PC-3 (cell line): ENCODE results near the gene SYNJ2. TPM values are rescaled to one million over a fixed set of nuclear protein-coding genes. Genes with fewer than 3 reads are reported as not detected.

Experiments used
- ATAC-seq: fragments of 200-7000 bp; cut with Tn5 transposase; 2 replicates; pipeline ENCODE4 v1.9.1; 2020; ENCODE audit warnings: mild to moderate bottlenecking, moderate library complexity
- Bru-seq: library from RNA; stranded (reverse); fragments of 400-500 nt; gene quantifications from one replicate; lab custom pipeline; 2021; lab: Mats Ljungman, UMichigan
- BruChase-seq, 2 experiments: library from RNA; stranded (reverse); fragments of 400-500 nt; gene quantifications; one replicate each; lab custom pipeline; 2021; lab: Mats Ljungman, UMichigan
- BruUV-seq: library from RNA; stranded (reverse); fragments of 400-500 nt; replicated peaks from 2 replicates; lab custom pipeline; 2021; lab: Mats Ljungman, UMichigan
- CTCF ChIA-PET: fragments of 300-600 bp; sonication (Branson Sonifier 250); formaldehyde crosslinking; loops from one replicate; lab custom pipeline; 2022; ENCODE audit warnings: antibody characterized with exemption; lab: Charles Lee
- POLR2A ChIA-PET: fragments of 300-600 bp; sonication (Branson Sonifier 250); formaldehyde crosslinking; loops from one replicate; lab custom pipeline; 2022; ENCODE audit warnings: antibody characterized with exemption; ENCODE audit not compliant: unreplicated experiment; lab: Charles Lee
- DNase-seq: peaks from one replicate; pipeline ENCODE4 v3.0.0-alpha.2; 2015
- H2AFZ ChIP-seq: fragments of 300-600 bp; sonication (generic); 2 replicates; pipeline ENCODE4 v1.6.0; 2016; ENCODE audit warnings: antibody characterized with exemption, low read length
- H3F3A ChIP-seq: fragments of 300-600 bp; sonication (generic); one replicate; pipeline ENCODE4 v1.6.0; 2017; ENCODE audit warnings: antibody characterized with exemption, low read length, control low read depth, mild to moderate bottlenecking; ENCODE audit not compliant: unreplicated experiment
- H3K27ac ChIP-seq: fragments of 300-600 bp; sonication (generic); 2 replicates; pipeline ENCODE4 v1.5.1; 2016; ENCODE audit warnings: mild to moderate bottlenecking, low read length
- H3K27me3 ChIP-seq: fragments of 300-600 bp; sonication (generic); 2 replicates; pipeline ENCODE4 v1.6.1; 2016; ENCODE audit warnings: low read length, mixed read lengths
- H3K36me3 ChIP-seq: fragments of 300-600 bp; sonication (generic); 2 replicates; pipeline ENCODE4 v1.6.1; 2016; ENCODE audit warnings: low read depth, mixed run types, low read length, mixed read lengths
- H3K4me1 ChIP-seq: fragments of 300-600 bp; sonication (generic); 2 replicates; pipeline ENCODE4 v1.5.1; 2016; ENCODE audit warnings: low read length; ENCODE audit not compliant: insufficient read depth
- H3K4me2 ChIP-seq: fragments of 300-600 bp; sonication (generic); 2 replicates; pipeline ENCODE4 v1.6.0; 2016; ENCODE audit warnings: low read length
- H3K4me3 ChIP-seq: fragments of 300-600 bp; sonication (generic); 2 replicates; pipeline ENCODE4 v1.5.1; 2016; ENCODE audit warnings: mild to moderate bottlenecking, low read length, mixed read lengths
- H3K79me2 ChIP-seq: fragments of 300-600 bp; sonication (generic); 2 replicates; pipeline ENCODE4 v1.6.1; 2017; ENCODE audit warnings: low read length, mixed read lengths
- H3K9ac ChIP-seq: fragments of 300-600 bp; sonication (generic); 2 replicates; pipeline ENCODE4 v1.6.0; 2016; ENCODE audit warnings: mild to moderate bottlenecking, low read length
- H3K9me2 ChIP-seq: fragments of 300-600 bp; sonication (generic); replicated peaks from 2 replicates; pipeline ENCODE4 v1.6.1; 2016; ENCODE audit warnings: mixed run types, low read length, mixed read lengths
- H3K9me3 ChIP-seq: fragments of 300-600 bp; sonication (generic); 2 replicates; pipeline ENCODE4 v1.6.1; 2016; ENCODE audit warnings: low read length, mixed read lengths
- H4K20me1 ChIP-seq: fragments of 300-600 bp; sonication (generic); 2 replicates; pipeline ENCODE4 v1.6.1; 2016; ENCODE audit warnings: low read length, mixed read lengths
- EZH2 ChIP-seq: fragments of 300-600 bp; sonication (generic); IDR thresholded peaks from one replicate; pipeline ENCODE4 v1.6.1; 2017; ENCODE audit warnings: antibody characterized with exemption, mild to moderate bottlenecking, low read length; ENCODE audit not compliant: unreplicated experiment
- EZH2phosphoT487 ChIP-seq: fragments of 300-600 bp; sonication (generic); IDR thresholded peaks from 2 replicates; pipeline ENCODE4 v1.6.1; 2018; ENCODE audit warnings: mild to moderate bottlenecking, antibody characterized with exemption, low read length, borderline replicate concordance
- intact Hi-C: fragments of 100-400 bp; cut with micrococcal nuclease; formaldehyde crosslinking; loops from 2 replicates; pipeline ENCODE4 v1.9.0; 2023
- long read RNA-seq: library from polyadenylated mRNA; unstranded; transcript quantifications from one replicate; pipeline ENCODE4 v2.0.0, GENCODE V29; 2021; ENCODE audit not compliant: unreplicated experiment
- total RNA-seq: library from RNA; depleted of rRNA; stranded (reverse); fragments of >200 nt; gene quantifications from 2 replicates; pipeline ENCODE4 v1.2.3, GENCODE V29; 2014; rRNA removed
- TF ChIP-seq, protein P1 (sequence below): fragments of 300-600 bp; sonication (generic); conservative IDR thresholded peaks from 2 replicates; pipeline ENCODE4 v1.5.1; 2017; ENCODE audit warnings: antibody characterized with exemption, low read depth, mild to moderate bottlenecking, low read length

Gene SYNJ2, protein sequence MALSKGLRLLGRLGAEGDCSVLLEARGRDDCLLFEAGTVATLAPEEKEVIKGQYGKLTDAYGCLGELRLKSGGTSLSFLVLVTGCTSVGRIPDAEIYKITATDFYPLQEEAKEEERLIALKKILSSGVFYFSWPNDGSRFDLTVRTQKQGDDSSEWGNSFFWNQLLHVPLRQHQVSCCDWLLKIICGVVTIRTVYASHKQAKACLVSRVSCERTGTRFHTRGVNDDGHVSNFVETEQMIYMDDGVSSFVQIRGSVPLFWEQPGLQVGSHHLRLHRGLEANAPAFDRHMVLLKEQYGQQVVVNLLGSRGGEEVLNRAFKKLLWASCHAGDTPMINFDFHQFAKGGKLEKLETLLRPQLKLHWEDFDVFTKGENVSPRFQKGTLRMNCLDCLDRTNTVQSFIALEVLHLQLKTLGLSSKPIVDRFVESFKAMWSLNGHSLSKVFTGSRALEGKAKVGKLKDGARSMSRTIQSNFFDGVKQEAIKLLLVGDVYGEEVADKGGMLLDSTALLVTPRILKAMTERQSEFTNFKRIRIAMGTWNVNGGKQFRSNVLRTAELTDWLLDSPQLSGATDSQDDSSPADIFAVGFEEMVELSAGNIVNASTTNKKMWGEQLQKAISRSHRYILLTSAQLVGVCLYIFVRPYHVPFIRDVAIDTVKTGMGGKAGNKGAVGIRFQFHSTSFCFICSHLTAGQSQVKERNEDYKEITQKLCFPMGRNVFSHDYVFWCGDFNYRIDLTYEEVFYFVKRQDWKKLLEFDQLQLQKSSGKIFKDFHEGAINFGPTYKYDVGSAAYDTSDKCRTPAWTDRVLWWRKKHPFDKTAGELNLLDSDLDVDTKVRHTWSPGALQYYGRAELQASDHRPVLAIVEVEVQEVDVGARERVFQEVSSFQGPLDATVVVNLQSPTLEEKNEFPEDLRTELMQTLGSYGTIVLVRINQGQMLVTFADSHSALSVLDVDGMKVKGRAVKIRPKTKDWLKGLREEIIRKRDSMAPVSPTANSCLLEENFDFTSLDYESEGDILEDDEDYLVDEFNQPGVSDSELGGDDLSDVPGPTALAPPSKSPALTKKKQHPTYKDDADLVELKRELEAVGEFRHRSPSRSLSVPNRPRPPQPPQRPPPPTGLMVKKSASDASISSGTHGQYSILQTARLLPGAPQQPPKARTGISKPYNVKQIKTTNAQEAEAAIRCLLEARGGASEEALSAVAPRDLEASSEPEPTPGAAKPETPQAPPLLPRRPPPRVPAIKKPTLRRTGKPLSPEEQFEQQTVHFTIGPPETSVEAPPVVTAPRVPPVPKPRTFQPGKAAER (N-terminal part only)
- 21.5 and 24.9 TPM in 2 replicates for total RNA-seq
- Bru-seq, nascent RNA: percentile 85 among the genes with signal in this experiment
- percentile 85 among the genes with signal in this experiment for BruChase-seq, experiment 1, labeled RNA remaining after a 6-hour chase
- percentile 86 among the genes with signal in this experiment for BruChase-seq, experiment 2, labeled RNA remaining after a 2-hour chase
- long read RNA-seq, full-length matches to known transcripts: 8 of 146 reads
- long read RNA-seq, partial matches to known transcripts: 119 of 146 reads
- long read RNA-seq, other reads (novel, unspliced or antisense): 19 of 146 reads

DNA sequence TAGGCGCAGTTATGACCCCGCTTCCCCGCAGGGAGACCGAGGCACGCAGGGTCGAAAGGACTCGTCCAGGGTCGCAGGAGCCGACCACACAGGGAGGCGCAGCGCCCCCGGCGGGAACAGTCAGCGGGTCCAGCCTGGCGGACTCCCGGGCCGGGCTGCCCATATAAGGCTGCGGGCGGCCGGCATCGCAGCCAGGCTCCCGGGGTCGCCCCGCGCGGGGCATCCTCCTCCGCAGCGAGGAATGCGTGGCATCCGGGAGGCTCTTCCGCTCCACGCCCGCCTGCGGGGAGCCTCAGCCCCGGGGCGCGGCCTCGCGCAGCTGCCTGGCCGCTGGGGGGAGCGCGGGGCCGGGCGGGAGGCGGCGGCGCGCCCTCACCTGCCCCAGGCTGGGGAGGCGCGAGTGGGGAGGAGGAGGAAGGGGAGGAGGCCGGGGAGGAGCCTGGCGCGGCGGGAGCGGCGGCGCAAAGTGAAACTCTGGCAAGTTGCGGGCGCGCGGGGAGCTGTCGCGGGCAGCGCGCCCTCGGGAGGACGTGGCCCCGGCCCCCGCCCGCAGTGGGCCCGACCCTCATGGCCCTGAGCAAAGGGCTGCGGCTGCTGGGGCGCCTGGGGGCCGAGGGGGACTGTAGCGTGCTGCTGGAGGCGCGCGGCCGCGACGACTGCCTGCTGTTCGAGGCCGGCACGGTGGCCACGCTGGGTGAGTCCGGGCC is at the start of gene SYNJ2:
Gene SYNJ2, plus strand, starts transcription at position 469 of the 707 bp plus-strand sequence. Its CDS starts 99 bp downstream, at position 568.
- Histone ChIP-seq H3K4me2 (peak within 1 kb of the TSS; percentile 89), H3K27ac (peak within 1 kb of the TSS; percentile 19), H3K27me3 (no peaks in the 10 kb centered on the region), H3F3A (peaks cover 4% of the 10 kb centered on the region), H3K9ac (peak within 1 kb of the TSS; percentile 92), H3K9me3 (no peaks in the 10 kb centered on the region), H3K79me2 (peaks cover 48% of the 10 kb centered on the region), H4K20me1 (0 out of 2 replicates have a peak, but pooled peaks cover 6% of the 10 kb centered on the region), H3K9me2 (no peaks in the 10 kb centered on the region), H3K36me3 (no peaks in the 10 kb centered on the region), H3K4me3 (peak within 1 kb of the TSS; percentile 94), H3K4me1 (peaks cover 32% of the 10 kb centered on the region), H2AFZ (peak within 1 kb of the TSS; percentile 82)
- CTCF ChIA-PET: interaction anchor here (1.3 kb wide), 1 partner anchor 90 kb away, joined by 3 read pairs; no protein-coding TSS in a partner anchor
- ATAC-seq: peak; percentile 72
- intact Hi-C loops: loop anchor here (1.0 to 5.0 kb wide), 2 partner anchors 61 to 88 kb away; no protein-coding TSS in a partner anchor
- no TSS peak for BruUV-seq
- POLR2A ChIA-PET: no interaction called here
- no peak for TF ChIP-seq EZH2
- TF ChIP-seq, protein P1, sequence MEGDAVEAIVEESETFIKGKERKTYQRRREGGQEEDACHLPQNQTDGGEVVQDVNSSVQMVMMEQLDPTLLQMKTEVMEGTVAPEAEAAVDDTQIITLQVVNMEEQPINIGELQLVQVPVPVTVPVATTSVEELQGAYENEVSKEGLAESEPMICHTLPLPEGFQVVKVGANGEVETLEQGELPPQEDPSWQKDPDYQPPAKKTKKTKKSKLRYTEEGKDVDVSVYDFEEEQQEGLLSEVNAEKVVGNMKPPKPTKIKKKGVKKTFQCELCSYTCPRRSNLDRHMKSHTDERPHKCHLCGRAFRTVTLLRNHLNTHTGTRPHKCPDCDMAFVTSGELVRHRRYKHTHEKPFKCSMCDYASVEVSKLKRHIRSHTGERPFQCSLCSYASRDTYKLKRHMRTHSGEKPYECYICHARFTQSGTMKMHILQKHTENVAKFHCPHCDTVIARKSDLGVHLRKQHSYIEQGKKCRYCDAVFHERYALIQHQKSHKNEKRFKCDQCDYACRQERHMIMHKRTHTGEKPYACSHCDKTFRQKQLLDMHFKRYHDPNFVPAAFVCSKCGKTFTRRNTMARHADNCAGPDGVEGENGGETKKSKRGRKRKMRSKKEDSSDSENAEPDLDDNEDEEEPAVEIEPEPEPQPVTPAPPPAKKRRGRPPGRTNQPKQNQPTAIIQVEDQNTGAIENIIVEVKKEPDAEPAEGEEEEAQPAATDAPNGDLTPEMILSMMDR: peak; percentile 51
- peak; percentile 72 for DNase-seq

DNA sequence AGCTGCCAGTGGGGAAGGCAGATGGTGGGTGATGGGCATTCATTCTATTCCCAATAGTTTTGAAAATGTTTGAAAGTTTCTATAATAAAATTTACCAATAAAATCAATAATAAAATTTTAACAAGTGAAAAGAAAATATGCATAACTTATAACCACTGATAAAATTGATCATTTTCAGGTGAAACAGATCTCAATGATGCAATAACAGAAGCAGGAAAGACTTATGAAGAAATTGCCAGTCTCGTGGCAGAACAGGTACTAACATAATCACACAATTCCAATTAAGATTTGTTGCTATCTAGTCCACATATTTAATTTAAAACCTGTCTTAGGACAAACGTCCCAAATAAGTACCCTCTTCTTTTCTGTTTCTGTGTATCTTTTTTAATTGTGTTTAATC is 45.9 kb upstream of the SYNJ2 start:
- Histone ChIP-seq H3K9me2 (no peaks in the 10 kb centered on the region), H2AFZ (no peak overlapping the region), H3K4me1 (no peaks in the 10 kb centered on the region), H3K4me3 (no peak overlapping the region), H3K9ac (no peak overlapping the region), H3K27me3 (no peaks in the 10 kb centered on the region), H3K36me3 (peaks cover 13% of the 10 kb centered on the region), H3K27ac (no peak overlapping the region), H3K9me3 (no peaks in the 10 kb centered on the region), H3K79me2 (no peaks in the 10 kb centered on the region), H4K20me1 (no peaks in the 10 kb centered on the region), H3F3A (no peaks in the 10 kb centered on the region), H3K4me2 (no peak overlapping the region)
- CTCF ChIA-PET: no interaction called here
- ATAC-seq: no peak
- TF ChIP-seq EZH2phosphoT487 (no peak), EZH2 (no peak)
- TF ChIP-seq, protein P1: no peak
- POLR2A ChIA-PET: no interaction called here
- DNase-seq: no peak
- no TSS peak for BruUV-seq
- intact Hi-C loops: no loop called here
